ENCODE results near the gene NLRP6. TPM values are rescaled to one million over a fixed set of nuclear protein-coding genes. Genes with fewer than 3 reads are reported as not detected.
"Not testable (repeated sequence)": the region's sequence is repeated elsewhere in the genome, so short reads cannot be mapped to it uniquely, and the experiment has no call there.

The NLRP6 gene
- total RNA-seq, 4 donors from 2014 or later: 1.8 to 2.1 TPM; not detected in 2

GRCh38 chr11:235609-235996 lies 42.6 kb upstream of the NLRP6 start:
- Histone ChIP-seq H3K27me3 (no peaks in the 10 kb centered on the region), H3K4me1 (peaks cover 17 to 28% (median 19%) of the 10 kb centered on the region in 4 donors), H3K9me3 (no peaks in the 10 kb centered on the region), H3K4me3 (peak overlapping the region; percentile 51 to 97 (median 77)), H3K27ac (peak overlapping the region; percentile 94 to 99 (median 98)), H3K36me3 (no peaks in the 10 kb centered on the region)
- in situ Hi-C loops (cut with MboI; ENCODE audit: low pct_ligation_motif_present in 1 of 4, low pct_unique_long_range_greater_than_20kb in 1 of 4, low sequenced_read_pairs in 3 of 4): no loop called here
- DNase-seq: no peak
- intact Hi-C loops (cut with DNase I; ENCODE audit: low total_unique reads): no loop called here
- no peak for TF ChIP-seq CTCF (IDR thresholded peaks at IDR 0.05)
- no peak for TF ChIP-seq POLR2A (IDR thresholded peaks at IDR 0.05)
- TF ChIP-seq EP300 (IDR thresholded peaks at IDR 0.05; ENCODE audit: low read depth): no peak
- no peak for TF ChIP-seq POLR2AphosphoS5 (IDR thresholded peaks at IDR 0.05)
- WGBS, 2 donors (ENCODE audit: low coverage in 1 of 2): 1 to 2% methylated on average over 13 of the region's 13 CpGs

DNA sequence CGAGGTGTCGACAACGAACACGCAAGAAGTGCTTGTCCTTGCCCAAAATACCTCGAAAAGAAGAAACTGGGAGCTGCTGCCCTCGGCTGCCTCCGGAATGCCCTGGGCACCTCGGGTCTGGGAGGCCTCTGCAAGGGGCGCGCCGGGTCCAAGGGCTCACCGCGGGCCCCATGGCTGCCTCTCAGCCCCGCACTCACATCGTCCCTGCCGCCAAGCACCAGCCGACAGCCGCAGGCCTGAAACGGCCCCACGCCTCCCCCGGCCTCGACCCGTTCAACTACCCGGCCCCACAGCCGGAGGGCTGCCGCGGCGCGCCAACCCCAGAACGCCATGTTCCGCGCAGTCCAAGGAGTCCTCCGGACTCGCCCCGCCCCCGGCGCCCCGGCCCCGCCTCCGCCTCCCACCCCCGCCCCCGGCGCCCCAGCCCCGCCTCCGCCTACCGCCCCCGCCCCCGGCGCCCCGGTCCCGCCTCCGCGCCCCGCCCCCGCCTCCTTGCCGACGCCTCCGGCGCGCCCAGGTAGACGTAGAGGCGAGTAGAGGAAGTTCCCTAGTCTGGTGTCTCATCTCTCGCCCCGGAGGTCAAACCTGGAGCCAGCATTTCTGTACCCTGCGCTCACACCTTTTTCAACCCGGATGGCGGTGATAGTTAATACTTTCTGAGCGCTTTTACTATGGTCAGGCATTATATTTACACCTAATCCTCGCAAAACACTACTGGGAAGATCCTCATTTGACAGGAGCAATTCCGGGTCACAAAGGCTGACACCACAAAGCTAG lies 42.0 kb upstream of the NLRP6 start, which contains the start of gene SIRT3:
TSS of gene SIRT3 (minus strand) at position 346 of the 777 bp plus-strand sequence. CDS start at position 332, 14 bp downstream.
- Histone ChIP-seq H3K27ac (peak within 1 kb of the TSS; percentile 94 to 99 (median 98)), H3K9me3 (no peaks in the 10 kb centered on the region), H3K4me3 (peak within 1 kb of the TSS; percentile 68 to 100 (median 92)), H3K36me3 (peaks cover 0 to 5% (median 0%) of the 10 kb centered on the region in 4 donors), H3K4me1 (peaks cover 17 to 28% (median 19%) of the 10 kb centered on the region in 4 donors), H3K27me3 (no peaks in the 10 kb centered on the region)
- TF ChIP-seq POLR2A (IDR thresholded peaks at IDR 0.05) (peak; percentile 88), POLR2AphosphoS5 (IDR thresholded peaks at IDR 0.05) (peak; percentile 58 to 88 (median 83)), EP300 (IDR thresholded peaks at IDR 0.05; ENCODE audit: low read depth) (no peak), CTCF (IDR thresholded peaks at IDR 0.05) (peak in 4 of 5 experiments; percentile 16 to 73 (median 46))
- 0 to 1% methylated on average over 4 to 23 of the region's 70 CpGs for WGBS, 2 donors (ENCODE audit: low coverage in 1 of 2)
- intact Hi-C loops (cut with DNase I; ENCODE audit: low total_unique reads): no loop called here
- in situ Hi-C loops (cut with MboI; ENCODE audit: low pct_ligation_motif_present in 1 of 4, low pct_unique_long_range_greater_than_20kb in 1 of 4, low sequenced_read_pairs in 3 of 4): no loop called here
- peak; percentile 92 for DNase-seq

- Histone ChIP-seq H3K36me3 (peaks cover 0 to 12% (median 0%) of the 10 kb centered on the region in 4 donors), H3K9me3 (no peaks in the 10 kb centered on the region), H3K27ac (peak within 1 kb of the TSS; percentile 94 to 99 (median 98)), H3K27me3 (no peaks in the 10 kb centered on the region), H3K4me1 (peaks cover 17 to 28% (median 19%) of the 10 kb centered on the region in 4 donors), H3K4me3 (peak within 1 kb of the TSS; percentile 68 to 100 (median 92))
- WGBS, 2 donors (ENCODE audit: low coverage in 1 of 2): 2 to 3% methylated on average over 13 to 62 of the region's 62 CpGs
- intact Hi-C loops (cut with DNase I; ENCODE audit: low total_unique reads): no loop called here
- TF ChIP-seq EP300 (IDR thresholded peaks at IDR 0.05; ENCODE audit: low read depth) (no peak), CTCF (IDR thresholded peaks at IDR 0.05) (peak in 2 of 5 experiments; percentile 29 to 44), POLR2A (IDR thresholded peaks at IDR 0.05) (peak; percentile 71), POLR2AphosphoS5 (IDR thresholded peaks at IDR 0.05) (peak; percentile 53 to 73 (median 63))
- DNase-seq: peak; percentile 89
- in situ Hi-C loops (cut with MboI; ENCODE audit: low pct_ligation_motif_present in 1 of 4, low pct_unique_long_range_greater_than_20kb in 1 of 4, low sequenced_read_pairs in 3 of 4): no loop called here
These were observed 41.1 kb upstream of the NLRP6 start, which contains the start of gene PSMD13 for GRCh38 chr11:236774-237767. Gene PSMD13, plus strand, starts transcription at chr11:236976. Its CDS starts 74 bp downstream, at chr11:237050.

DNA sequence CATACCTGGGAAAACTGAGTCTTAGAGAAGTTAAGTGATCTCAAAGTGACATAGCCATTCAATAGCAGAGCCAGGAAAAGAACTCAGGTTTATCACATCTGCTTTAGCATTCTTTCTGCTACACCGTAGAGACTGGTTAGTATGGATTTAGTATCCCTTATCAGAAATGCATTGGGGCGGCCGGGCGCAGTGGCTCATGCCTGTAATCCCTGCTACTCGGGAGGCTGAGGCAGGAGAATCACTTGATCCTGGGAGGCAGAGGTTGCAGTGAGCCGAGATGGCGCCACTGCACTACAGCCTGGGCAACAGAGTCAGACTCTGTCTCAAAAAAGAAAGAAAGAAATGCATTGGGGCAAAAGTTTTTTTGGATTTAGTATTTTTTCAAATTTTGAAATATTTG lies 39.9 kb upstream of the NLRP6 start:
- Histone ChIP-seq H3K4me1 (peaks cover 17 to 28% (median 19%) of the 10 kb centered on the region in 4 donors), H3K36me3 (peaks cover 0 to 21% (median 3%) of the 10 kb centered on the region in 4 donors)
- H3K9me3 ChIP-seq; DNase-seq; H3K27me3 ChIP-seq; H3K27ac ChIP-seq; in situ Hi-C loops (cut with MboI; ENCODE audit: low pct_ligation_motif_present in 1 of 4, low pct_unique_long_range_greater_than_20kb in 1 of 4, low sequenced_read_pairs in 3 of 4); intact Hi-C loops (cut with DNase I; ENCODE audit: low total_unique reads); H3K4me3 ChIP-seq: not testable (repeated sequence)
- 88% methylated on average over 7 of the region's 7 CpGs for WGBS, 2 donors (ENCODE audit: low coverage in 1 of 2)

Measured in transverse colon (tissue), 4 donors.